Measurements from ENCODE around the gene TEC.

- TF ChIP-seq POLR2A (IDR thresholded peaks at IDR 0.05; ENCODE audit: low read length) (no peak), GATA1 (IDR thresholded peaks at IDR 0.05; ENCODE audit: low read depth, low read length) (no peak)
These were observed 136.0 kb downstream of the TEC start for GRCh38 chr4:48133669-48134068.

All from erythroblast (primary cell).